ENCODE measurements around the gene ANP32A. TPM values are rescaled to one million over a fixed set of nuclear protein-coding genes. Genes with fewer than 3 reads are reported as not detected.
A peak's percentile ranks its signal among the peaks of the same experiment; 100 is the strongest.

ANP32A gene
- total RNA-seq, 2 experiments from 2014 or later = 174 to 177 TPM

DNA sequence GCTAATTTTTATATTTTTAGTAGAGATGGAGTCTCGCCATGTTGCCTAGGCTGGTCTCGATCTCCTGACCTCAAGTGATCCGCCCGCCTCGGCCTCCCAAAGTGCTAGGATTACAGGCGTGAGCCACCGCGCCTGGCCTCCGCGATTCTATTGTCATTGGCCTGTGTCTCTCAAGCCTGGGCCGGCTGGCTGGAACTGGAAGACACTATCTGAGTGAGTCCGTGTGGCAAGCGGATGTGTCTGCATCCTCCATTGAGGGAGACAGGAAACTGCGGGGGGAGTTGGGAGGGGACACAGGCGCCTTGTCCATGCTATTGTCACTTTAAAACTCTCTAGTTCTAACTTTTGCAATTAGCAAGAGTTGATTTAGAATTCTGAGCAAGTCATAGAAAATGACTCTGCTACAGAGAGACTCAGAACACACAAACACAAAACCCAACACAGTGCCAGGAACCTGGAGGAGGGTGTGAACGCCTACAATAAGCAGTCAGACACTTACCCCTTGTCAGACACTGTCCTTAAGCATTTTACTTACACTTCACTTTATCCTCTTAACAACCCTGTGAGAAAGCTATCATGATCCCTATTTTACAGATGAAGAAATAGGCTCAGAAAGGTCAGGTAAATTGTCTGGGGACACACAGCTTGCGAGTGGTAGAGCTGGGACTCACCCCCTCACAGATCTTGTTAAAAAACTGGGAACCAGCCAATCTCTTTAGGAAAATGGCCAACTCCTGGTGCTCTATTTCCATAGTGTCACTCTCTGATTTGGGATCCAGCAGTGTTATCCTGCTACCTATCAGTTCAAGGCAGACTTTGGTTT, 38.7 kb downstream of the ANP32A start:
- H3K4me1 Mint-ChIP-seq = peaks cover 37% of the 10 kb centered on the region
- H3K4me3 Mint-ChIP-seq = peak overlapping the region; percentile 68

DNA sequence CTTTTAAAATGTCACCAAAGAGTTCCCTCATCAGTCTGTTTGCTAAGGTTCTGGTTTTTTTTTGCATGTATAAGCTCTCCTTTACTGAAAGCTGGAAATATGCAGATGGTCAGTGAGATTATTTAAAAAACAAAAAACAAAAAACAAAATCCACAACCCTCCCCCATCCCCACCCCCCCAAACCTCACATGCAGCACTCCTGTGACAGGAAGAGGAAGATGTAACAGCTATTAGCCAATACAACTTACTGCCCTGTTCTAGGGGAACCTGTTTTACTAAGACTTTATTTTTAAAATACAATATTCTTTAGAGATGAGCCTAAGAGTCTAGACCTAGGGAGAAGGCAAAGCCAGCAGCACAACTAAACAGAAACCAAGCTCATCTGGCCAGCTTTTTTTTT, 39.5 kb downstream of the ANP32A start:
- peaks cover 39% of the 10 kb centered on the region for H3K4me1 Mint-ChIP-seq
- peak overlapping the region; percentile 87 for H3K27ac Mint-ChIP-seq
- peaks cover 27% of the 10 kb centered on the region for H3K36me3 Mint-ChIP-seq

More for the DNA sequence above, 38.7 kb downstream of the ANP32A start:
- ATAC-seq (ENCODE audit: low read depth) (peak; percentile 73), DNase-seq (no peak)
- Mint-ChIP-seq H3K9me3 (no peaks in the 10 kb centered on the region), H3K36me3 (peaks cover 25% of the 10 kb centered on the region), H3K27ac (peak overlapping the region; percentile 87), H3K27me3 (no peaks in the 10 kb centered on the region)
- POLR2A ChIA-PET = interaction anchor here (0.6 to 1.1 kb wide), 4 partner anchors 37 to 95 kb away, joined by 3 to 4 read pairs (median 3); no protein-coding TSS in a partner anchor

DNA sequence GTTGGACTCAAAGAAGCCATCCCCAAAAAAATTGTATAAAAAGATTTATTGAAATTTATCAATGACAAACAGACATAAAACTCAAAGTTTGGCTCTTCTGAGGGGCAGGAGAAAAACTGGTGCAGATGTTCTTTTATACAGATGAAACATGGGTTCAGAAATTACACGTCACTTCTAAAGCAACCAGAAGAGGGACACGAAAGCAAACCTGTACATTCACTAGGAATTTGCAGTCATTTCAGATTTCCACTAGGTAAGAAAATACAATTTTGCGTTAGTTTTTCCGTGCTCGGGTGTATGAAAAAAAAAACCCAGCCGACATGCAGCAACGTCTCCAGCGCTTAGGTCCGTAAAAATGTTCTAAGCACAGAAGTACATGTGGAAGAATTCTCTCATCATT, 41.8 kb downstream of the ANP32A start:
- Mint-ChIP-seq H3K27me3 (no peaks in the 10 kb centered on the region), H3K27ac (no peak overlapping the region), H3K4me3 (no peak overlapping the region), H3K36me3 (peaks cover 24% of the 10 kb centered on the region), H3K4me1 (peaks cover 28% of the 10 kb centered on the region), H3K9me3 (peaks cover 3% of the 10 kb centered on the region)
- ATAC-seq (ENCODE audit: low read depth) = no peak
- DNase-seq = no peak
- POLR2A ChIA-PET = no interaction called here

More for the DNA sequence above, 39.5 kb downstream of the ANP32A start:
- ATAC-seq (ENCODE audit: low read depth) = no peak
- no peak overlapping the region for H3K4me3 Mint-ChIP-seq
- DNase-seq = no peak
- no peaks in the 10 kb centered on the region for H3K27me3 Mint-ChIP-seq
- no peaks in the 10 kb centered on the region for H3K9me3 Mint-ChIP-seq
- POLR2A ChIA-PET = interaction anchor here (0.6 to 1.1 kb wide), 4 partner anchors 37 to 462 kb away, joined by 3 to 4 read pairs (median 3); no protein-coding TSS in a partner anchor

DNA sequence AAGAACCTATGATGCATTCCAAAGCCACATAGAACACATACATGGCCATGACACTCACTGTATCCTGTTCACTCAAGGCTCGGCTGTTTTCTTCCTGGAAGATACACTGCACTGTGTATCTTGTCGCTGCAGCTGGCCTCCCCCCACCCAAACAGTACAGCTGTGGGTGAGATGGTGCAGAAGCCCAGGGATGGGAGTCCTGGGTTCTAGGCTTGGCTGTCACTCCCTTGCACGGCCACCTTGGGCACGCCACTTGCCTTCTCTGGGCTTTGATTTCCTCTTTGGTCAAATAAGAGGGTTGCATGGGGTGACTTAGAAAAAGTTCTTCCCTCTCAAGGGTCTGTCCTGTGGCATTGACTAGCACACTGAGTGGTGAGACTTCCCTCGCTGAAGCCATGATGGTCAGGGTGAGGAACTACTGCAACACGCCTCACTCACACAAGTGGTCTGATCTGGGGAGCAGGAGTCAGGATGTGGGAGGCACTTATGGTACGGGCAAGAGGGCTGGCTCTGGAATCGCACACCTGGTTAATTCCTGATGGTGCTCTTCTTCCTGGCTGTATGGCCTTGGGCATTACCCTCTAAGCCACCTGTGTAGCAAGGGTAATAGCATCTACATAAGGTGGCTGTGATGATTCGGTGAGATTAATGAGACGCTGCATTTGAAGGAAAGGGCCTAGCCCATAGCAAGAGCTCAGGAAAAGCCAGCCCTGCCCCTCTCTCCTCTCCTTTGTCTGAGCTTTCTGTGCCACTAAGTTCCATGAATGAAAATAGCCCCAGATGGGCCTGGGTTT, 44.0 kb downstream of the ANP32A start:
- no peak overlapping the region for H3K27ac Mint-ChIP-seq
- POLR2A ChIA-PET = no interaction called here
- no peak for ATAC-seq (ENCODE audit: low read depth)
- no peaks in the 10 kb centered on the region for H3K27me3 Mint-ChIP-seq
- peaks cover 3% of the 10 kb centered on the region for H3K9me3 Mint-ChIP-seq
- DNase-seq = no peak
- peaks cover 10% of the 10 kb centered on the region for H3K4me1 Mint-ChIP-seq
- H3K36me3 Mint-ChIP-seq = peaks cover 16% of the 10 kb centered on the region
- no peak overlapping the region for H3K4me3 Mint-ChIP-seq

DNA sequence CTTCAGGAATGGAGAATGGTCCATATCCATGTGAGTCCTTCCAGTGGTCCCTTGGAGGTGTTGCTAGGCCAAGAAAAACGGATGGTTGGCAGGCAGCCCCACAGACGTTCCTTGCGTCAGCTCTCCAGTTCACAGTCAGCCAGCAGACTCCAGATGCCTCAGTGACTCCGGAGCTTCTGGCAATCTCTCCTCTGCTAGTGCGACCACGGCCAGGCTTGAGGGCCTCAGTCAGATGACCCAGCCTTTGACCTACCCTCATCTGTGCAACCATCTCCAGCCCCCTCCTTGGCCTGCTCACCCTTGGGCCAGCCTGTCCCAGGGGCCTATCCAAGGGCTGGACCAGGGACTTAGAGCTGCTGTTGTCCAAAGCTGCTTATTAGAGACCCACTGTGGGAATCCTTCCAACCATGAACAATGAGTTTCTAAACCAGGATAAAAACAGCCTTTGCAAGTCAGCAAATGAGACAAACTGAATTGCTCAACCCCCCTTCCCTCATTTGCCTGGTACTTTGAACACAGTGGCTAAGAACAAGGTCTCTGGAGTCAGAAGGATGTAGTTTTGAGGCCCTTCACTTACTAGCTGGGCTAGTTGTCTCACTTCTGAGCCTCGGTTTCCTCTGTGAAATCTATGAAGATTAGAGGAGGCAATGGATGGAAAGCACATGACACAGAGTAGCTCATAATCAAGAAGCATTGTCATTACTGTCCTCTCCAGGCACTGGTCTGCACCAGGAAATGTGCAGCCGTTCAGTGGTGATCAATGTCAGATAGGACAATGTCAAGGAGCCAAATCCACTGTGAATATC, 44.8 kb downstream of the ANP32A start:
- H3K27ac Mint-ChIP-seq = no peak overlapping the region
- ATAC-seq (ENCODE audit: low read depth) (no peak), DNase-seq (no peak)
- peaks cover 6% of the 10 kb centered on the region for H3K4me1 Mint-ChIP-seq
- peaks cover 3% of the 10 kb centered on the region for H3K9me3 Mint-ChIP-seq
- peaks cover 16% of the 10 kb centered on the region for H3K36me3 Mint-ChIP-seq
- POLR2A ChIA-PET = no interaction called here
- H3K27me3 Mint-ChIP-seq = no peaks in the 10 kb centered on the region
- no peak overlapping the region for H3K4me3 Mint-ChIP-seq

DNA sequence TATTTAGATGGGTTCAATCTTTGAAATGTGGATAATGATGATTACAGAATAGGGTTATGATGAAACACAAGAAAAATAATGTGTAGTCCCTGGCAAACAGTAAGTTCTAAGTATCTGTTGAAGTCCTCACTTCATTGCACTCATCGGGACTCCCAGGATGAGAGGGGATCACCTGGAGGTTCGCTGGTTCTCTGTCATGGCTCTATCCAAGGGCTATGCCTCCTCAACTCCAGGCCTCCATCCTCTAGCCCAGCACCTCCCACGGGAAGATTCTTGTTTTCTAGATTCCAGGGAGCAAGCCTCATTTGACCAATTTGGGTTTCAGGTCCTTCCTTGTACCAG, 45.5 kb downstream of the ANP32A start:
- Mint-ChIP-seq H3K27ac (no peak overlapping the region), H3K4me1 (peaks cover 7% of the 10 kb centered on the region), H3K36me3 (peaks cover 16% of the 10 kb centered on the region), H3K9me3 (peaks cover 3% of the 10 kb centered on the region), H3K4me3 (no peak overlapping the region), H3K27me3 (no peaks in the 10 kb centered on the region)
- DNase-seq (no peak), ATAC-seq (ENCODE audit: low read depth) (no peak)
- POLR2A ChIA-PET = interaction anchor here (0.9 kb wide), 1 partner anchor 8 kb away, joined by 3 read pairs; no protein-coding TSS in a partner anchor

DNA sequence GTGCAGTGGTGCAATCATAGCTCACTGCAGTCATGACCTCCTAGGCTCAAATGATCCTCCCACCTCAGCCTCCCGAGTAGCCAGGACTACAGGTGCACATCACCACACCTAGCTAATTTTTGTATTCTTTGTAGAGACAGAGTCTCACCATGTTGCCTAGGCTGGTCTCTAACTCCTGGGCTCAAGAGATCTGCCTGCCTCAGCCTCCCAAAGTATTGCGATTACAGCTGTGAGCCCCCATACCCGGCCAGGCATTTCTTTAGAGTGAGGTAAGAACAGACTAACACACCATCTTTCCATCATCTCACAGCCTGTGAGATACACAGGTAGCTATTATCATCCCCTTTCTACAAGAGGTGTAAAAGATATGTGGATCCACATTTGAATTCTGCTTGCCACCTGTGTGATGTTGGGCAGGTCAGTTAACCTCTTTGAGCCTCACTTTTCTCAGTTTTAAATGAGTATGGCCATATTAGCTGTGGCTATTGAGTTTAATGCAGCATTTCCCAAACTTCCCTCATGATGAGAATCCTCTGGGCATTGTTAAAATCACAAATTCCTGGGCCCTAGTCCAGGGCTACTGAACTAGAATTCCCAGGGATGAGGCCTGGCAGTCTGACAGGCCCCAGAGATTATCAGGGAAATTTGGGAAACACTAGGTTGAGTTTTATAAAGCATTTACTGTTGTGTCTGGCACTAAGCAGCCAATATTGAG, 46.0 kb downstream of the ANP32A start:
- POLR2A ChIA-PET = interaction anchor here (0.9 kb wide), 1 partner anchor 9 kb away, joined by 3 read pairs; no protein-coding TSS in a partner anchor
- ATAC-seq (ENCODE audit: low read depth) (no peak), DNase-seq (no peak)
- Mint-ChIP-seq H3K27ac (no peak overlapping the region), H3K36me3 (peaks cover 16% of the 10 kb centered on the region), H3K9me3 (peaks cover 3% of the 10 kb centered on the region), H3K27me3 (no peaks in the 10 kb centered on the region), H3K4me1 (peaks cover 9% of the 10 kb centered on the region), H3K4me3 (no peak overlapping the region)

DNA sequence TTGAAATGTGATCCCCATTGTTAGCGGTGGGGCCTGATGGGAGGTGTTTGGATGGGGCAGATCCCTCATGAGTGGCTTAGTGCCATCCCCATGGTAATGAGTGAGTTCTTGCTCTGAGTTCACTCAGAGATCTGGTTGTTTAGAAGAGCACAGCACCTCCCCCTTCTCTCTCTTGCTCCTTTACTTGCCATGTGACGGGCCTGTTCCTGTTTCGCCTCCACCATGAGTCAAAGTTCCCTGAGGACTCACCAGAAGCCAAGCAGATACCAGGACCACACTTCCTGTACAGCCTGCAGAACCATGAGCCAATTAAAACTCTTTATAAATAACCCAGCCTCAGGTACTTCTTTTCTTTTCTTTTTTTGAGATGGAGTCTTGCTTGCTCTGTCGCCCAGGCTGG, 46.6 kb downstream of the ANP32A start:
- no peak overlapping the region for H3K4me3 Mint-ChIP-seq
- H3K27me3 Mint-ChIP-seq = no peaks in the 10 kb centered on the region
- no peak overlapping the region for H3K27ac Mint-ChIP-seq
- no peak for DNase-seq
- ATAC-seq (ENCODE audit: low read depth) = no peak
- H3K36me3 Mint-ChIP-seq = peaks cover 12% of the 10 kb centered on the region
- peaks cover 9% of the 10 kb centered on the region for H3K4me1 Mint-ChIP-seq
- POLR2A ChIA-PET = no interaction called here
- peaks cover 3% of the 10 kb centered on the region for H3K9me3 Mint-ChIP-seq

DNA sequence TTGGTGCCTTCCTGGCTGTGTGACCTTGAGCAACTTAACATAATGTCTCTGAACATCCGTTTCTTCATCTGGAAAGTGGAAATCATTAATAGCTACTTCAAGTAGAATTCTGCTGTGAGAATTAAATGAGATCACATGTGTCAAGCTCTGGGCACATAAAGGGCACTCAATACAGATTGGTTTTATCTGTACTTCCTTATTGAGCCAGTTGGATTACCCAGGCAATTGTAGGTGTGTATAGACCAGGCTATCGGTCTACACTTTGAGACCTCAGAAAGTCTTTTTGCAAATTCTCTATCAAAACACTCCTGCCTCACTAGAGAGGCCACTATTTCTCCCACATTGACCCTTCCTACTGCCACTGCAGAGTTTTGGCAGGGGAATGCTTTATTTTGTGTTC, 47.7 kb downstream of the ANP32A start:
- ATAC-seq (ENCODE audit: low read depth) = no peak
- DNase-seq = no peak
- POLR2A ChIA-PET = no interaction called here
- Mint-ChIP-seq H3K9me3 (peaks cover 3% of the 10 kb centered on the region), H3K27me3 (peaks cover 3% of the 10 kb centered on the region), H3K4me1 (peaks cover 9% of the 10 kb centered on the region), H3K27ac (no peak overlapping the region), H3K36me3 (peaks cover 9% of the 10 kb centered on the region), H3K4me3 (no peak overlapping the region)

DNA sequence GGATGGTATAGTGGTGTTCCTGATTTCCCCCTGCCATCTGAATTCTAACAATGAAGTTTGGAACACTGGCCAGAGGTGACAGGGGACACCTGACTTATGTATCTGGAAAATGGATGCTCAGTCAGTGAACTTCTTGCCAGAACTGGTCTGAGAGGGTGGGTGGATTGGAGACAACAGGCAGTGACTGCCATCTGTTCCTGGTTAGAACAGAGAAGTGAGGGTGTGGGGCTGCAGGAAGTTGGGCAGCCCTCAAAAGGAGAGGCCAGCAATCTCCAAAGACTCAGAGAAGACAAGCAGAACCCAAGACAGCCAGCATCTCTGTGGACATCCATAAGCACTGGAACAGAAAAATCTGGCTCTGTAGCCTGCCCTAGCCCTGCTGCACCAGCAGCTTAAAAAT, 50.5 kb downstream of the ANP32A start:
- ATAC-seq (ENCODE audit: low read depth) = no peak
- Mint-ChIP-seq H3K27ac (no peak overlapping the region), H3K4me3 (no peak overlapping the region)

DNA sequence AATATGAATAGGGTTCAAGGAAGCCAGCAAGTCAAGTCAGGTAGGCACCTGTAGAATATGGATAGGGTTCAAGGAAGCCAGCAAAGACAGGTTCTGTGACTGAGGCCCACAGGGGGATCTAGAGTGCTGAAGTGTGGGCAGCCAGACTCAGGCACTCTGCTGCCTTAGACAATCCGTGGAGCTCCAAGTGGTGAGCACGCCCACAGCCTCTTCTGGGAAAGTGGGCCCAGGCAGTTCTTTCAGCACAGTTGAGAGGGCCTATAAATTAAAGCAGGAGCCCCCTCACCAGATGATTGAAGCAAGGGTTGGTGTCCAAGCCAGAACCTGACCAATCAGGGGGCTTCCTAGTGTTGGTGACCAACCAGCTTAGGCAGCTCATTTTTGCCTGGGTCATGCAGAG, 51.0 kb downstream of the ANP32A start:
- Mint-ChIP-seq H3K4me1 (peaks cover 2% of the 10 kb centered on the region), H3K36me3 (no peaks in the 10 kb centered on the region), H3K4me3 (no peak overlapping the region), H3K27ac (no peak overlapping the region), H3K9me3 (peaks cover 3% of the 10 kb centered on the region), H3K27me3 (peaks cover 7% of the 10 kb centered on the region)
- ATAC-seq (ENCODE audit: low read depth) = no peak
- POLR2A ChIA-PET = no interaction called here
- DNase-seq = no peak

More for the DNA sequence above, 50.5 kb downstream of the ANP32A start:
- POLR2A ChIA-PET = no interaction called here
- Mint-ChIP-seq H3K9me3 (peaks cover 3% of the 10 kb centered on the region), H3K4me1 (peaks cover 2% of the 10 kb centered on the region), H3K36me3 (no peaks in the 10 kb centered on the region), H3K27me3 (peaks cover 4% of the 10 kb centered on the region)
- no peak for DNase-seq

DNA sequence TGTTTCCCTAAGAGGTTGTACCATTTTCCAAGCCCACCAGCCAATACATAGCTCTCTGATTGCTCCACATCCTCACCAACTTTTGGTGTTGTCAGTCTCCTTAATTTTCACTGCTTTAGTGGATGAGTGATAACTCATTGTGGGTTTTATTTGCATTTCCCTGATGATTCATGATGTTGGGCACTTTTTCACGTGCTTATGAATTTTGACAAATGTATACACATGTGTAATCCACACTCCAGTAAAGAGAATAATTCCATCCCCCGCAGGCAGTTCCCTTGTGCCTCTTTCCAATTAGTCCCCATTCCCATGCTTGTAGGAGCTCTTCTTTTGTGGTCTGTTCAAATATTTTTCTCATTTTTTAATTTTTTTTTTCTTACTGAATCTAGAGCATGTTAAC, 52.4 kb downstream of the ANP32A start:
- H3K4me3 Mint-ChIP-seq = no peak overlapping the region
- H3K36me3 Mint-ChIP-seq = no peaks in the 10 kb centered on the region
- no peak overlapping the region for H3K27ac Mint-ChIP-seq
- DNase-seq (no peak), ATAC-seq (ENCODE audit: low read depth) (no peak)
- no peaks in the 10 kb centered on the region for H3K9me3 Mint-ChIP-seq
- H3K27me3 Mint-ChIP-seq = peaks cover 18% of the 10 kb centered on the region
- POLR2A ChIA-PET = no interaction called here
- H3K4me1 Mint-ChIP-seq = peaks cover 2% of the 10 kb centered on the region

DNA sequence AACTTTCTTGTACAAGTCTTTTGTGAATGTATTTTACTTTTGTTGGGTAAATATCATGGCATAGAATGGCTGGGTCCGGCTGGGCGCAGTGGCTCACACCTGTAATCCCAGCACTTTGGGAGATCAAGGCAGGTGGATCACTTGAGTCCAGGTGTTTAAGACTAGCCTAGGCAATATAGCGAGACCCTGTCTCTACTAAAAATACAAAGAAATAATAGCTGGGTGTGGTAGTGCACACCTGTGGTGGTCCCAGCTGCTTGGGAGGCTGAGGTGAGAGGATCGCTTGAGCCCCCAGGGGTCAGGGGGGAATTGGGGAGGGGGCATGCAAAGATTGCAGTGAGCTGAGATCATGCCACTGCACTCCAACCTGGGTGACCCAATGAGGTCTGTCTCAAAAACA, 52.9 kb downstream of the ANP32A start:
- POLR2A ChIA-PET = no interaction called here
- no peak overlapping the region for H3K4me3 Mint-ChIP-seq
- ATAC-seq (ENCODE audit: low read depth) (no peak), DNase-seq (no peak)
- H3K36me3 Mint-ChIP-seq = no peaks in the 10 kb centered on the region
- H3K4me1 Mint-ChIP-seq = peaks cover 2% of the 10 kb centered on the region
- peaks cover 23% of the 10 kb centered on the region for H3K27me3 Mint-ChIP-seq
- no peak overlapping the region for H3K27ac Mint-ChIP-seq
- H3K9me3 Mint-ChIP-seq = no peaks in the 10 kb centered on the region
